BLaER1 (cell line): ENCODE data around the gene PCDHA12.
"Not testable (repeated sequence)": the region's sequence is repeated elsewhere in the genome, so short reads cannot be mapped to it uniquely, and the experiment has no call there.

Experiments used
- H3K27ac ChIP-seq: shearing (Covaris generic); formaldehyde crosslinking; 2 replicates; pipeline ENCODE4 v1.8.1; 2022
- H3K27me3 ChIP-seq: shearing (Covaris generic); formaldehyde crosslinking; 2 replicates; pipeline ENCODE4 v1.8.1; 2022
- H3K36me3 ChIP-seq: shearing (Covaris generic); formaldehyde crosslinking; 2 replicates; pipeline ENCODE4 v1.8.1; 2022
- H3K4me1 ChIP-seq: shearing (Covaris generic); formaldehyde crosslinking; 2 replicates; pipeline ENCODE4 v1.8.1; 2022
- H3K4me2 ChIP-seq: shearing (Covaris generic); formaldehyde crosslinking; 2 replicates; pipeline ENCODE4 v1.8.1; 2022
- H3K4me3 ChIP-seq: shearing (Covaris generic); formaldehyde crosslinking; 2 replicates; pipeline ENCODE4 v1.8.1; 2022
- H3K9ac ChIP-seq: shearing (Covaris generic); formaldehyde crosslinking; 2 replicates; pipeline ENCODE4 v1.8.1; 2022
- H3K9me3 ChIP-seq: shearing (Covaris generic); formaldehyde crosslinking; 2 replicates; pipeline ENCODE4 v1.8.1; 2022
- H4K20me1 ChIP-seq: shearing (Covaris generic); formaldehyde crosslinking; 2 replicates; pipeline ENCODE4 v1.8.1; 2022
- Cebpa-rat ChIP-seq: shearing (Covaris generic); IDR thresholded peaks from 2 replicates; pipeline ENCODE4 v1.8.1; 2022

PCDHA12 gene

DNA sequence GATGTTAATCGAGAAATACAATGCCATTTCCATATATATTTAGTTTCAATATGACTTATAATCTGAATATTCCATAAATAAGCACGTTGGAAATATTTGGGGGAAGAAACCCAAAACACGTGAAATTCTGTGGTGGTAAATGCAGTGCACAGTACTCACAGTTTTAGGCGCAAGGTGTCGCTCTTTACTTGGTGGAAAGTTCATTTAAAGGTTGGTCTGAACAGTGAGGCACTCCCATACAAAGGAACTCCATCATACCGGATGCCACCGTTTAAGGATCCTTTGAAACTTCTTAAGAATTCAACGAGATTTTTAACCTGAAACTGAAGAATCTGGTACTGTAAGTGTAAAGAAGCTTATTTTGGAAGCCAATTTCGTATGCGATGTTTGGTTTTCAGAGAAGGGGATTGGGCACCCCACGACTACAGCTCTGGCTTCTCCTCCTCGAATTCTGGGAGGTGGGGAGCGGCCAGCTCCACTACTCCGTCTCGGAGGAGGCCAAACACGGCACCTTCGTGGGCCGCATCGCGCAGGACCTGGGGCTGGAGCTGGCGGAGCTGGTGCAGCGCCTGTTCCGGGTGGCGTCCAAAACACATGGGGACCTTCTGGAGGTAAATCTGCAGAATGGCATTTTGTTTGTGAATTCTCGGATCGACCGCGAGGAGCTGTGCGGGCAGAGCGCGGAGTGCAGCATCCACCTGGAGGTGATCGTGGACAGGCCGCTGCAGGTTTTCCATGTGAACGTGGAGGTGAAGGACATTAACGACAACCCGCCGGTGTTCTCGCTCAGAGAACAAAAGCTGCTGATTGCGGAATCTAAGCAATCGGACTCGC is 6.2 kb upstream of the PCDHA12 start, which contains the start of gene PCDHA11:
Gene PCDHA11 (plus strand): TSS at position 237 of the 834 bp plus-strand sequence. CDS start 147 bp downstream, at position 384.
- Histone ChIP-seq H3K4me1 (no peaks in the 10 kb centered on the region), H3K9ac (no peak within 1 kb of the TSS), H3K4me2 (no peak within 1 kb of the TSS), H3K4me3 (no peak within 1 kb of the TSS), H3K36me3 (no peaks in the 10 kb centered on the region), H4K20me1 (no peaks in the 10 kb centered on the region), H3K27me3 (no peaks in the 10 kb centered on the region), H3K9me3 (peaks cover 29% of the 10 kb centered on the region), H3K27ac (no peak within 1 kb of the TSS)
- TF ChIP-seq Cebpa-rat, result no peak

DNA sequence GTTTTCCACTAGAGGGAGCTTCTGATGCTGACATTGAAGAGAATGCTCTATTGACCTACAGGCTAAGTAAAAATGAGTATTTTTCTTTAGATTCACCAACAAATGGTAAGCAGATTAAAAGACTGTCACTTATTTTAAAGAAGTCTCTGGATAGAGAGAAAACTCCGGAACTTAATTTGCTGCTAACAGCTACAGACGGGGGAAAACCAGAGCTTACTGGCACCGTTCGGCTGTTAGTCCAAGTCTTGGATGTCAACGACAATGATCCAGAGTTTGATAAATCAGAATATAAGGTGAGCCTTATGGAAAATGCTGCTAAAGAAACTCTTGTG is 5.6 kb upstream of the PCDHA12 start:
- no peak overlapping the region for H3K4me3 ChIP-seq
- no peak for TF ChIP-seq Cebpa-rat
- peaks cover 29% of the 10 kb centered on the region for H3K9me3 ChIP-seq
- no peaks in the 10 kb centered on the region for H3K36me3 ChIP-seq
- no peak overlapping the region for H3K27ac ChIP-seq
- no peaks in the 10 kb centered on the region for H4K20me1 ChIP-seq
- no peaks in the 10 kb centered on the region for H3K27me3 ChIP-seq
- no peaks in the 10 kb centered on the region for H3K4me1 ChIP-seq
- H3K9ac ChIP-seq, result no peak overlapping the region
- no peak overlapping the region for H3K4me2 ChIP-seq

DNA sequence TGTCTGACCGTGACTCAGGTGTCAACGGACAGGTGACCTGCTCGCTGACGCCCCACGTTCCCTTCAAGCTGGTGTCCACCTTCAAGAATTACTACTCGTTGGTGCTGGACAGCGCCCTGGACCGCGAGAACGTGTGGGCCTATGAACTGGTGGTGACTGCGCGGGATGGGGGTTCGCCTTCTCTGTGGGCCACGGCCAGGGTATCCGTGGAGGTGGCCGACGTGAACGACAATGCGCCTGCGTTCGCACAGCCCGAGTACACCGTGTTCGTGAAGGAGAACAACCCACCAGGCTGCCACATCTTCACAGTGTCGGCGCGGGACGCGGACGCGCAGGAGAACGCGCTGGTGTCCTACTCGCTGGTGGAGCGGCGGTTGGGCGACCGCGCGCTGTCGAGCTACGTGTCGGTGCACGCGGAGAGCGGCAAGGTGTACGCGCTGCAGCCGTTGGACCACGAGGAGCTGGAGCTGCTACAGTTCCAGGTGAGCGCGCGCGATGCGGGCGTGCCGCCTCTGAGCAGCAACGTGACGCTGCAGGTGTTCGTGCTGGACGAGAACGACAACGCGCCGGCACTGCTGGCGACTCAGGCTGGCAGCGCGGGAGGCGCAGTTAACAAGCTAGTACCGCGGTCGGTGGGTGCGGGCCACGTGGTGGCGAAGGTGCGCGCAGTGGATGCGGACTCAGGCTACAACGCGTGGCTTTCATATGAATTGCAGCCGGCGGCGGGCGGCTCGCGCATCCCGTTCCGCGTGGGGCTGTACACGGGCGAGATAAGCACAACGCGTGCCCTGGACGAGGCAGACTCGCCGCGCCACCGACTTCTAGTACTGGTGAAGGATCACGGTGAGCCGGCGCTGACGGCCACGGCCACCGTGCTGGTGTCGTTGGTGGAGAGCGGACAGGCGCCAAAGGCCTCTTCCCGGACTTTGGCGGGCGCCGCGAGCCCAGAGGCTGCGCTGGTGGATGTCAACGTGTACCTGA is 4.6 kb upstream of the PCDHA12 start:
- Histone ChIP-seq H3K9me3 (peaks cover 34% of the 10 kb centered on the region), H3K9ac (no peak overlapping the region), H3K36me3 (no peaks in the 10 kb centered on the region), H3K4me3 (no peak overlapping the region), H3K27me3 (no peaks in the 10 kb centered on the region), H4K20me1 (no peaks in the 10 kb centered on the region), H3K27ac (no peak overlapping the region), H3K4me1 (no peaks in the 10 kb centered on the region), H3K4me2 (no peak overlapping the region)
- TF ChIP-seq Cebpa-rat, result no peak

DNA sequence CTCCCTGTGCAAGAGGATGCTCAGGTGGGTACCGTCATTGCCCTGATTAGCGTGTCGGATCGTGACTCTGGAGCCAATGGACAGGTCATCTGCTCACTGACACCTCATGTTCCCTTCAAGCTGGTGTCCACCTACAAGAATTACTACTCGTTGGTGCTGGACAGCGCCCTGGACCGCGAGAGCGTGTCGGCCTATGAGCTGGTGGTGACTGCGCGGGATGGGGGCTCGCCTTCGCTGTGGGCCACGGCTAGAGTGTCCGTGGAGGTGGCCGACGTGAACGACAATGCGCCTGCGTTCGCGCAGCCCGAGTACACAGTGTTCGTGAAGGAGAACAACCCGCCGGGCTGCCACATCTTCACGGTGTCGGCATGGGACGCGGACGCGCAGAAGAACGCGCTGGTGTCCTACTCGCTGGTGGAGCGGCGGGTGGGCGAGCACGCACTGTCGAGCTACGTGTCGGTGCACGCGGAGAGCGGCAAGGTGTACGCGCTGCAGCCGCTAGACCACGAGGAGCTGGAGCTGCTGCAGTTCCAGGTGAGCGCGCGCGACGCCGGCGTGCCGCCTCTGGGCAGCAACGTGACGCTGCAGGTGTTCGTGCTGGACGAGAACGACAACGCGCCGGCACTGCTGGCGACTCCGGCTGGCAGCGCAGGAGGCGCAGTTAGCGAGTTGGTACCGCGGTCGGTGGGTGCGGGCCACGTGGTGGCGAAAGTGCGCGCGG is 1.6 kb downstream of the PCDHA12 start:
- peaks cover 31% of the 10 kb centered on the region for H3K9me3 ChIP-seq
- H4K20me1 ChIP-seq, H3K9ac ChIP-seq, H3K27ac ChIP-seq, H3K36me3 ChIP-seq, H3K27me3 ChIP-seq, H3K4me3 ChIP-seq, H3K4me1 ChIP-seq, H3K4me2 ChIP-seq: not testable (repeated sequence)

DNA sequence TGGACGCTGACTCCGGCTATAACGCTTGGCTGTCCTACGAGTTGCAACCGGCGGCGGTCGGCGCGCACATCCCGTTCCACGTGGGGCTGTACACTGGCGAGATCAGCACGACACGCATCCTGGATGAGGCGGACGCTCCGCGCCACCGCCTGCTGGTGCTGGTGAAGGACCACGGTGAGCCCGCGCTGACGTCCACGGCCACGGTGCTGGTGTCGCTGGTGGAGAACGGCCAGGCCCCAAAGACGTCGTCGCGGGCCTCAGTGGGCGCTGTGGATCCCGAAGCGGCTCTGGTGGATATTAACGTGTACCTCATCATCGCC is 2.1 kb downstream of the PCDHA12 start:
- peaks cover 33% of the 10 kb centered on the region for H3K9me3 ChIP-seq
- TF ChIP-seq Cebpa-rat, result no peak
- no peaks in the 10 kb centered on the region for H3K4me1 ChIP-seq
- no peaks in the 10 kb centered on the region for H4K20me1 ChIP-seq
- H3K27me3 ChIP-seq, result no peaks in the 10 kb centered on the region
- H3K9ac ChIP-seq, result no peak overlapping the region
- H3K36me3 ChIP-seq, result no peaks in the 10 kb centered on the region
- no peak overlapping the region for H3K4me3 ChIP-seq
- H3K27ac ChIP-seq, result no peak overlapping the region
- no peak overlapping the region for H3K4me2 ChIP-seq

DNA sequence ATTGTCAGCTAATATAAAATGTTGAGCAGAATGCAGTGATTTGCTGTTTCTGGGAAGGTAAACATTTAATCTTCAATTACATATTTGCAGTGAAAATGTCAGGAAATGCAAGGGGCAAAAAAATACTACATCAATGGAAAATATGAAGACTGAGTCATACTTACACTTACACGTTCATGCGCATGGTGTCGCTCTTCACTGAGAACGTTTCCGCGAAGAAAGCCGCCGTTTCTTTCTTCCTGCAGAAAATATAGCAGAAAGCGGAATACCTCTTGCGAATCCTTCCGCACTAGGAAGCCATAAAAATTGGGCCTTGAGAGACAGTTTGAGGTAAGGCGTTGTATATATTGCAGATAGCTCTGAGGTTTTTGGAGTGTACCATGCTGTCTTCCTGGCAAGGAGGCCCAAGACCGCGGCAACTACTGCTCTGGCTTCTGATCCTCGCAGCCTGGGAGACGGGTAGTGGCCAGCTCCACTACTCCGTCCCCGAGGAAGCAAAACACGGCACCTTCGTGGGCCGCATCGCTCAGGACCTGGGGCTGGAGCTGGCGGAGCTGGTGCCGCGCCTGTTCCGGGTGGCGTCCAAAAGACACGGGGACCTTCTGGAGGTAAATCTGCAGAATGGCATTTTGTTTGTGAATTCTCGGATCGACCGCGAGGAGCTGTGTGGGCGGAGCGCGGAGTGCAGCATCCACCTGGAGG is 6.9 kb downstream of the PCDHA12 start, which contains the start of gene PCDHA13:
Gene PCDHA13 (plus strand): TSS at position 236 of the 702 bp plus-strand sequence. CDS start 145 bp downstream, at position 381.
- Histone ChIP-seq H3K4me1 (no peaks in the 10 kb centered on the region), H3K36me3 (no peaks in the 10 kb centered on the region), H3K4me2 (no peak within 1 kb of the TSS), H3K4me3 (no peak within 1 kb of the TSS), H3K27me3 (no peaks in the 10 kb centered on the region), H3K9me3 (peaks cover 35% of the 10 kb centered on the region), H3K9ac (no peak within 1 kb of the TSS), H3K27ac (no peak within 1 kb of the TSS), H4K20me1 (no peaks in the 10 kb centered on the region)
- no peak for TF ChIP-seq Cebpa-rat

DNA sequence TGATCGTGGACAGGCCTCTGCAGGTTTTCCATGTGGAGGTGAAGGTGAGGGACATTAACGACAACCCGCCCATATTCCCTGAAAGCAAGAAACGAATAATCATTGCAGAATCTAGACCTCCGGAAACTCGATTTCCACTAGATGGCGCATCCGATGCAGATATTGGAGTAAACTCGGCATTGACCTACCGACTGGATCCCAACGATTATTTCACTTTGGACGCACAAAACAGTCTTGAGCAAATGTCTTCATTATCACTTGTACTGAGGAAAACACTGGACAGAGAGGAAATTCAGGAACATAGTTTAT is 7.4 kb downstream of the PCDHA12 start:
- Histone ChIP-seq H4K20me1 (no peaks in the 10 kb centered on the region), H3K4me1 (no peaks in the 10 kb centered on the region), H3K4me3 (no peak overlapping the region), H3K36me3 (no peaks in the 10 kb centered on the region), H3K9me3 (peaks cover 30% of the 10 kb centered on the region), H3K27me3 (no peaks in the 10 kb centered on the region), H3K9ac (no peak overlapping the region), H3K27ac (no peak overlapping the region), H3K4me2 (no peak overlapping the region)
- TF ChIP-seq Cebpa-rat, result no peak

DNA sequence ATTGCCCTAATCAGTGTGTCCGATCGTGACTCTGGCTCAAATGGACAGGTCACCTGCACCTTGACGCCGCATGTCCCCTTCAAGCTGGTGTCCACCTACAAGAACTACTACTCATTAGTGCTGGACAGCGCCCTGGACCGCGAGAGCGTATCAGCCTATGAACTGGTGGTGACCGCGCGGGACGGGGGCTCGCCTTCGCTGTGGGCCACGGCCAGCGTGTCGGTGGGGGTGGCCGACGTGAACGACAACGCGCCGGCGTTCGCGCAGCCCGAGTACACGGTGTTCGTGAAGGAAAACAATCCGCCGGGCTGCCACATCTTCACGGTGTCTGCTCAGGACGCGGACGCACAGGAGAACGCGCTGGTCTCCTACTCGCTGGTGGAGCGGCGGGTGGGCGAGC is 8.3 kb downstream of the PCDHA12 start:
- no peak overlapping the region for H3K9ac ChIP-seq
- no peaks in the 10 kb centered on the region for H3K36me3 ChIP-seq
- no peak for TF ChIP-seq Cebpa-rat
- H3K4me2 ChIP-seq, result no peak overlapping the region
- no peaks in the 10 kb centered on the region for H3K27me3 ChIP-seq
- H3K4me1 ChIP-seq, result no peaks in the 10 kb centered on the region
- H3K9me3 ChIP-seq, result peaks cover 29% of the 10 kb centered on the region
- no peak overlapping the region for H3K27ac ChIP-seq
- H4K20me1 ChIP-seq, result no peaks in the 10 kb centered on the region
- no peak overlapping the region for H3K4me3 ChIP-seq

DNA sequence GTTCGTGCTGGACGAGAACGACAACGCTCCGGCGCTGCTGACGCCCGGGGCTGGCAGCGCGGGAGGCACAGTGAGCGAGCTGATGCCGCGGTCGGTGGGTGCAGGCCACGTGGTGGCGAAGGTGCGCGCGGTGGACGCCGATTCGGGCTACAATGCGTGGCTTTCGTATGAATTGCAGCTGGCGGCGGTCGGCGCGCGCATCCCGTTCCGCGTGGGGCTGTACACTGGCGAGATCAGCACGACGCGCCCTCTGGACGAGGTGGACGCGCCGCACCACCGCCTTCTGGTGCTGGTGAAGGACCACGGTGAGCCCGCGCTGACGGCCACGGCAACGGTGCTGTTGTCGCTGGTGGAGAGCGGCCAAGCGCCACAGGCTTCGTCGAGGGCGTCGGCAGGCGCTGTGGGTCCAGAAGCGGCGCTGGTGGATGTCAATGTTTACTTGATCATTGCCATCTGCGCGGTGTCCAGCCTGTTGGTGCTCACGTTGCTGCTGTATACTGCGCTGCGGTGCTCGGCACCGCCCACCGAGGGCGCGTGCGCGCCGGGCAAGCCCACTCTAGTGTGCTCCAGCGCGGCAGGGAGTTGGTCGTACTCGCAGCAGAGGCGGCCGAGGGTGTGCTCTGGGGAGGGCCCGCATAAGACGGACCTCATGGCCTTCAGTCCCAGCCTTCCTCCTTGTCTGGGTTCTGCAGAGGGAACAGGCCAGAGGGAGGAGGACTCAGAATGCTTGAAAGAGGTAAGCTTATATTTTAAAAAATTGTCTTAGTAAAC is 9.0 kb downstream of the PCDHA12 start:
- H3K27ac ChIP-seq, result no peak overlapping the region
- no peaks in the 10 kb centered on the region for H3K27me3 ChIP-seq
- no peak for TF ChIP-seq Cebpa-rat
- H3K9me3 ChIP-seq, result peaks cover 29% of the 10 kb centered on the region
- H4K20me1 ChIP-seq, result no peaks in the 10 kb centered on the region
- no peaks in the 10 kb centered on the region for H3K36me3 ChIP-seq
- no peak overlapping the region for H3K4me3 ChIP-seq
- H3K4me2 ChIP-seq, result no peak overlapping the region
- no peaks in the 10 kb centered on the region for H3K4me1 ChIP-seq
- no peak overlapping the region for H3K9ac ChIP-seq
